ENCODE data around the gene GPR171.

DNA sequence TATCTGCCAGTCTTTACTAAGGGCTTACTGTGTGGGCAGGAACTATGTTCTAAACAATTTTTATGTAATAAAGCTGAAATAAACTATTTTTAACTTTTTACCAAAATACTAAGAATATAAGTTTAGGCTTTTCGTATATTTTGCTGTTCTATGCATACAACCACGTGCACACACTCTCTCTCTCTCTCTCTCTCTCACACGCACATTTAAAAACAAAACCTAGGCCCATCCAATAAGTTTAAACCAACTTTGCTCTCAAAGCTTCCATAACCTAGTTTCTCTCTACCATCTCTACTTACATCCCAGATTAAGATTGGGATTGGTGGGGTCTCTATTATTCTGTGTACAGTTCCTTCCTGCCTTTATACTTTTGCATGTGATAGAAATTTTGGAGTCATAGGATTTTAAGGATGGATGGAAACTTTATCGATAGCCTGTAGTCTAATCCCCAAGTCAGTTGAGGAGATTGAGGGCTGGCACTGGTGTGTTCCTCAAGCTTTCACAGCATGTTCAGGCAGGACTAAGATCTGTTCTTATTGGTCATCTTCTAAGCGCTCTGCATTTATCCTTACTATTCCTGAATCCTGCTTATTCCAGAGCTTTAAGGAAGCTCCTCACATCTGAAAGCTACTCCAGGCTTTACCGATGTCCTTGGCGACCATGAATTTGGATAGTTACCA is 1.8 kb downstream of the GPR171 start:
- TF ChIP-seq, protein P1, sequence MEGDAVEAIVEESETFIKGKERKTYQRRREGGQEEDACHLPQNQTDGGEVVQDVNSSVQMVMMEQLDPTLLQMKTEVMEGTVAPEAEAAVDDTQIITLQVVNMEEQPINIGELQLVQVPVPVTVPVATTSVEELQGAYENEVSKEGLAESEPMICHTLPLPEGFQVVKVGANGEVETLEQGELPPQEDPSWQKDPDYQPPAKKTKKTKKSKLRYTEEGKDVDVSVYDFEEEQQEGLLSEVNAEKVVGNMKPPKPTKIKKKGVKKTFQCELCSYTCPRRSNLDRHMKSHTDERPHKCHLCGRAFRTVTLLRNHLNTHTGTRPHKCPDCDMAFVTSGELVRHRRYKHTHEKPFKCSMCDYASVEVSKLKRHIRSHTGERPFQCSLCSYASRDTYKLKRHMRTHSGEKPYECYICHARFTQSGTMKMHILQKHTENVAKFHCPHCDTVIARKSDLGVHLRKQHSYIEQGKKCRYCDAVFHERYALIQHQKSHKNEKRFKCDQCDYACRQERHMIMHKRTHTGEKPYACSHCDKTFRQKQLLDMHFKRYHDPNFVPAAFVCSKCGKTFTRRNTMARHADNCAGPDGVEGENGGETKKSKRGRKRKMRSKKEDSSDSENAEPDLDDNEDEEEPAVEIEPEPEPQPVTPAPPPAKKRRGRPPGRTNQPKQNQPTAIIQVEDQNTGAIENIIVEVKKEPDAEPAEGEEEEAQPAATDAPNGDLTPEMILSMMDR (IDR thresholded peaks at IDR 0.05): no peak
- no peak for TF ChIP-seq EZH2 (IDR thresholded peaks at IDR 0.05; ENCODE audit: borderline replicate concordance, insufficient read depth, low read depth, low read length, poor library complexity, severe bottlenecking)
